Measurements from ENCODE around the gene TBC1D12. TPM values are rescaled to one million over a fixed set of nuclear protein-coding genes. Genes with fewer than 3 reads are reported as not detected.

The TBC1D12 gene
- total RNA-seq (2021; fragmentation: NEBNext Ultra II Directional; extraction: Animal tissue kit (Norgen Biotek cat#: 25700)), result 1 to 10 TPM; 4.9 to 7.1 (median 5.4) TPM
- long read RNA-seq, partial matches to known transcripts, result 0 of 1 reads
- long read RNA-seq, other reads (novel, unspliced or antisense), result 1 of 1 reads

DNA sequence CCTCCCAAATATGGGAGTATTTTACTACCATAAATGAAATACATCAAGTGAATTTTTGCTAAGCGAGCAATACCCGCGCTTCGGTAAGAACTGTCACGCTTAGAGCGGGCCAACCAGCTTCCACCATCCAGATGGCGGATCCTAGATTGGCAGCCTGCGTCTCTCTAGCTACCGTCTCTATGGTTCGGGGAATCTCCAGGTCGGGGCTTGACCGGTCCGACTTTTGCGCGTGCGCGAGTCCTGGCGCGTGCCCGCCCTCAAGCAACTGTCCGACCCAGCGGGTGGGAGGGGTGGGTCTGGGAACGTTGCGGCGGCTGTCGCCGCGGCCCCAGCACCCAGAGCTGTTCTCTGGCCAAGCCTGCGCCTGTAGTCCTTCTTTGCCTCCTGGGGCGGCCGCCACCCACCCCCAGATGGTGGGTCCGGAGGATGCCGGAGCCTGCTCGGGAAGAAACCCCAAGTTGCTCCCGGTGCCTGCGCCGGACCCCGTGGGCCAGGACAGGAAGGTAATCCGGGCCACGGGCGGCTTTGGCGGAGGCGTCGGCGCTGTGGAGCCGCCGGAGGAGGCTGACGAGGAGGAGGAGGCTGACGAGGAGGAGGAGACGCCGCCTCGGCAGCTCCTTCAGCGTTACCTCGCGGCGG, at the start of gene TBC1D12:
TBC1D12 (plus strand) TSS at position 338 of the 639 bp plus-strand sequence; CDS start at position 411, 73 bp downstream.
- no peaks in the 10 kb centered on the region for H3K27me3 Mint-ChIP-seq (ENCODE audit: insufficient read depth)
- TF ChIP-seq, protein P1, sequence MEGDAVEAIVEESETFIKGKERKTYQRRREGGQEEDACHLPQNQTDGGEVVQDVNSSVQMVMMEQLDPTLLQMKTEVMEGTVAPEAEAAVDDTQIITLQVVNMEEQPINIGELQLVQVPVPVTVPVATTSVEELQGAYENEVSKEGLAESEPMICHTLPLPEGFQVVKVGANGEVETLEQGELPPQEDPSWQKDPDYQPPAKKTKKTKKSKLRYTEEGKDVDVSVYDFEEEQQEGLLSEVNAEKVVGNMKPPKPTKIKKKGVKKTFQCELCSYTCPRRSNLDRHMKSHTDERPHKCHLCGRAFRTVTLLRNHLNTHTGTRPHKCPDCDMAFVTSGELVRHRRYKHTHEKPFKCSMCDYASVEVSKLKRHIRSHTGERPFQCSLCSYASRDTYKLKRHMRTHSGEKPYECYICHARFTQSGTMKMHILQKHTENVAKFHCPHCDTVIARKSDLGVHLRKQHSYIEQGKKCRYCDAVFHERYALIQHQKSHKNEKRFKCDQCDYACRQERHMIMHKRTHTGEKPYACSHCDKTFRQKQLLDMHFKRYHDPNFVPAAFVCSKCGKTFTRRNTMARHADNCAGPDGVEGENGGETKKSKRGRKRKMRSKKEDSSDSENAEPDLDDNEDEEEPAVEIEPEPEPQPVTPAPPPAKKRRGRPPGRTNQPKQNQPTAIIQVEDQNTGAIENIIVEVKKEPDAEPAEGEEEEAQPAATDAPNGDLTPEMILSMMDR (IDR thresholded peaks at IDR 0.05), result no peak
- peak; percentile 96 for DNase-seq
- H3K27ac Mint-ChIP-seq, result peak within 1 kb of the TSS; percentile 69
- H3K4me3 Mint-ChIP-seq, result peak within 1 kb of the TSS; percentile 98
- no peaks in the 10 kb centered on the region; the same call in 1 of the 2 replicates for H3K36me3 Mint-ChIP-seq (ENCODE audit: low read depth)
- H3K4me1 Mint-ChIP-seq (ENCODE audit: low read depth), result peaks cover 42% of the 10 kb centered on the region
- no peaks in the 10 kb centered on the region for H3K9me3 Mint-ChIP-seq

DNA sequence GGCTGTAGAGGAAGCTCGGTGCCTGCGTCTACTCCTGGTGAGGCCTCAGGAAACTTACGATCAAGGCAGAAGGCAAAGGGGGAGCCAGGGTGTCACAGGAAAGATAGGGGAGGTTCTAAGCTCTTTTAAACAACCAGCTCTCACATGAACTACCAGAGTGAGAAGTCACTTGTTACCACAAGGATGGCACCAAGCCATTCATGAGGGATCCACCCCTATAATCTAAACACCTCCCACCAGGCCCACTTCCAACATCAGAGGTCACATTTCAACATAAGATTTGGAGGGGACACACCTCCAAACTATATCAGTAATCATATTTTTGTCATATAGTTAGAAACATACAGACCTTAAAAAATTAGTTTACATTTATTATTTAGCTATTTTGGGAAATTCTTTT, 49.0 kb upstream of the TBC1D12 start:
- no peak for DNase-seq
- Mint-ChIP-seq H3K4me1 (ENCODE audit: low read depth) (peaks cover 22% of the 10 kb centered on the region), H3K27me3 (ENCODE audit: insufficient read depth) (no peaks in the 10 kb centered on the region), H3K36me3 (ENCODE audit: low read depth) (peaks cover 34% of the 10 kb centered on the region), H3K4me3 (no peak overlapping the region), H3K27ac (no peak overlapping the region), H3K9me3 (no peaks in the 10 kb centered on the region)
- TF ChIP-seq, protein P1 (IDR thresholded peaks at IDR 0.05), result no peak

DNA sequence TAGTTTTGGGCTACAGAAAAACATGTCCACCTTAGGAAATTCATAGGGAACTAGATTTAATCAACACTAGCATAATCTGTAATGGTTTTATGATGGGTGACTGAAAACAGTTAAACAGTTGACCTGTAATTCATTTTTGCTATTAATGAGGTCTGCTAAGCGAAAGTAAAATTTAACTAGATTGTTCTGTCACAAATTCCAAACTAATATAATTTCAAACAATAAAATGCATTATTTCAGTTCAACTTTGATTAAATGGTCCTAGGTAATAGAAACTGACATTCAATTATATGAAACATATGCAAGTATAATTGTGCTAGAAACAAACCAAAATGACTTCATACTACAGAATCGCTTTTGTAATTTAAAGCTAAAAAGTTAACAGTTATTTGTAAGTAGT, 46.5 kb upstream of the TBC1D12 start:
- H3K9me3 Mint-ChIP-seq, result no peaks in the 10 kb centered on the region
- TF ChIP-seq, protein P1 (IDR thresholded peaks at IDR 0.05), result no peak
- DNase-seq, result no peak
- no peaks in the 10 kb centered on the region; the same call in 1 of the 2 replicates for H3K27me3 Mint-ChIP-seq (ENCODE audit: insufficient read depth)
- H3K4me1 Mint-ChIP-seq (ENCODE audit: low read depth), result peaks cover 34% of the 10 kb centered on the region
- no peak overlapping the region for H3K4me3 Mint-ChIP-seq
- no peak overlapping the region for H3K27ac Mint-ChIP-seq
- peaks cover 36% of the 10 kb centered on the region for H3K36me3 Mint-ChIP-seq (ENCODE audit: low read depth)

DNA sequence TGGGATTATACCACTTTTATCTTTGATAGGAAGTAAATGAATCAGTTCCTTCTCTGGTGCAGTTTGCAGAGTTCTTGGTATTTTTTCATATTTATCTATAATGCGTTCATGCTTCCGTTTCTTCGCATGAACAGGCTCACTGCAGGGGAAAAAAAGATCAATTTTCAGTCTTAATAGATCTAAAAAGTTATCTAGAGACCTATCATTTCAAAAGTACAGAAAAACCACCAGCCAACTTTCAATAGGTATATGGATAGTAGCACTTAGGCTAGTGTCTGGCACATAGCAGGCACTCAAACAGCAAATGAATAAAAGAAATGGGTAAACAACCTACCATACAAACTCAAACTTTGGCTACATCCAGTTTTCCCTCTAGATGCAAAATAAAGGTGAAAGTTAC, 45.1 kb upstream of the TBC1D12 start:
- TF ChIP-seq, protein P1 (IDR thresholded peaks at IDR 0.05), result no peak
- peaks cover 39% of the 10 kb centered on the region for H3K4me1 Mint-ChIP-seq (ENCODE audit: low read depth)
- no peak overlapping the region for H3K27ac Mint-ChIP-seq
- no peaks in the 10 kb centered on the region; the same call in 1 of the 2 replicates for H3K27me3 Mint-ChIP-seq (ENCODE audit: insufficient read depth)
- peaks cover 36% of the 10 kb centered on the region for H3K36me3 Mint-ChIP-seq (ENCODE audit: low read depth)
- no peak overlapping the region for H3K4me3 Mint-ChIP-seq
- DNase-seq, result no peak
- no peaks in the 10 kb centered on the region for H3K9me3 Mint-ChIP-seq

DNA sequence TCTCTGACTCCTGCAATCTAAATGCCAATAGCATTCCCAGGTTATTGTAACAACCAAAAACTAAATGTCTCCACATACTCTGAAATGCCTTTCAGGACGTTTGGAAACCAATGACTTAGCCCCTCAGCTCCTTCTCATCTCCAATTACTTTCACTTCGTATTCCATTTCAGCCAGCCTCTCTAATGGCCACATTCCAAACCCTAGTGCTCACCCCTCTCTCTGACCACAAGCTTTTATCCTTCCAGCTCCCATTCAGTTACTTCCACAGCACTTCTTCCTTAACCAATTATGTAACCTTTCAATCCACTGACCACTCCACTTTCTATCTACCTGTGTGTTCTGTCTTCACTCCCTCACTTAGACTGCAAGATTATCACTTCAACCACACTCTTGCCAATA, 43.9 kb upstream of the TBC1D12 start:
- Mint-ChIP-seq H3K4me3 (peak overlapping the region; percentile 72), H3K27ac (peak overlapping the region; percentile 69), H3K9me3 (no peaks in the 10 kb centered on the region), H3K36me3 (ENCODE audit: low read depth) (peaks cover 30% of the 10 kb centered on the region), H3K4me1 (ENCODE audit: low read depth) (peaks cover 41% of the 10 kb centered on the region), H3K27me3 (ENCODE audit: insufficient read depth) (no peaks in the 10 kb centered on the region; the same call in 1 of the 2 replicates)
- TF ChIP-seq, protein P1 (IDR thresholded peaks at IDR 0.05), result no peak
- DNase-seq, result peak; percentile 88
